ENCODE data around the gene MTMR1.

MTMR1 gene

DNA sequence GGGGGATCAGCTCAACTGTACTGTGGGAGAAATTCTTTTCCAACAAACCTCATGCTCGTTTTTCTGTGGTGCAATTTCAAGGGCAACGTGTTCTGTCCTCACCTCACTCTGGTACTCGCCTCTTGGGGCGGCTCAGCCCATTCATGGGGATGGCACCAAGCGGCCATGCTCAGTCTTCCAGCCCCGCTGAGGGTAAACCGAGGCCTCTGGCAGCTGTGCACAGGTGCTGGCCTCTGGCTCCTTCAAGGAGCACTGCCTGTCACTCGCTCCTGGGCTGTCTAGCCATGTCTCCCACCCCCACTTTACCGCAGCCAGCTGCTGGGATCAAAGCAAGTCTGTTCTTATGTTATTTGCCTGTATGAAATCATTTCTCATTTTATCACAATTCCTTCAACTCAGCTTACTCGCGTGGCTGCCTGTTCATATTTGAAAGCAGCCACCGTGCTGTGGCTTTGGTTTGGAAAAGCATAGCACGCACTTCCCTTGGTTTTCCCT is 70.2 kb downstream of the MTMR1 start:
- DNase-seq, result no peak

- no peak for DNase-seq
These were observed 70.6 kb downstream of the MTMR1 start for GRCh38 chrX:150763810-150764209.

GRCh38 chrX:150765237-150765636 is 72.0 kb downstream of the MTMR1 start:
- no peak for DNase-seq

DNA sequence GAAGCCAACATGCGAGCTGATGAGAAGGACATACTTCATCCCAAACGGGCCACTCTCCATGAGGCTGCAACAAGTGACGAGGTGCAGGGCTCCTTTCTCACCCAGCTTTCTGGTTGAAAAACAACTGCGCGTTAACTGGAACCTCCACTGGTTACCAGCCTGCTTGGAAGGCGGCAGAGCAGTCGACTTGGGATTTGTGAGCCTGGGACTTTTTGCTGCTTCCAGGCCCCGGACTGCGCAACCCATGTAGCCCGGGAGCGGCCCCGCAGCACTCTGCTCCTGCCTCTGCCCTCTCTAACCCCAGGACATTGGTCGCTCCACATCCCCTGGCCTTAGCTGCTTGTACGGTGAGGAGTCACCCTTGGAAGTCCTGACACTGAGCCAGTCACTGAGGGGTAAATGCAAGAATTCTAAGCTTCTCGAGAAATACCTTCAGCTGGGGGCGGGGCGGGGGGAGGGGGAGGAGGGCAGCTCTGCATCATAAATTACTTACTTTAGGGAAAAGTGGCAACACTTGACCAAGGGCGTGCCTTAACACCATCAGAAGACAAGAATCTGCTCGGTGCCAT is 72.7 kb downstream of the MTMR1 start:
- DNase-seq, result no peak

- no peak for DNase-seq
These were observed 73.3 kb downstream of the MTMR1 start for GRCh38 chrX:150766351-150767044.

- no peak for DNase-seq
These were observed 73.8 kb downstream of the MTMR1 start for GRCh38 chrX:150767045-150767395.

DNA sequence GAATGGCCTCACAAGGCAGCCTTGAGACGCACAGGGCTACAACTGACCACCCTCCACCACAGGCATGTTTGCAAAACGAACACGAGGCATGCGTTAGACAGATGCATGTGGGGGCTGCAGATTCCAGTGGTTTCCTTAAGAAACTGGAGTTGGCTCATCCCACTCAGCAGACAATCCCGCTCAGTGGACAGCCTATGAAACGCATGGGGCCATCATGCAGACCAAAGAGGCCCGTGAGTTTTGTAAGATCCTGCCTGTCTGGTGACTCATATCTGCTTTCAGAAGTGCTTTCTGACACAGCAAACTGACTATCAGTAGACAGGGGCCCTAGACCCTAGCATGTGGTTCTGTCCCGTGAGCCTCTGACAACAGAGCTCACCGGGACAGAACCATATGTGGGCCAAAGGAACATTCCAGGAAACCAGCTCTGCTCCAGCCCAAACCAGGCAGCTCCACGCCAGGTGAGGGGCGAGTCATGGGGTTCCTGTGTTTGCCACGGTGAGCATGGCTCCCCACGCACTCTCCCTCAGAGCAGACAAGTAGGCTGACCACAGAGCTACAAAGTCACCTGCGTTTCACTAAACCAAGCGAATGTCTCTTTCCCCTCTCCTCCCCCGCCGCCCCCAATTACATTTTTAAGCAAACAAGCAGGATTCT is 74.4 kb downstream of the MTMR1 start:
- no peak for DNase-seq

- no peak for DNase-seq
These were observed 74.9 kb downstream of the MTMR1 start for GRCh38 chrX:150768132-150768485.

DNA sequence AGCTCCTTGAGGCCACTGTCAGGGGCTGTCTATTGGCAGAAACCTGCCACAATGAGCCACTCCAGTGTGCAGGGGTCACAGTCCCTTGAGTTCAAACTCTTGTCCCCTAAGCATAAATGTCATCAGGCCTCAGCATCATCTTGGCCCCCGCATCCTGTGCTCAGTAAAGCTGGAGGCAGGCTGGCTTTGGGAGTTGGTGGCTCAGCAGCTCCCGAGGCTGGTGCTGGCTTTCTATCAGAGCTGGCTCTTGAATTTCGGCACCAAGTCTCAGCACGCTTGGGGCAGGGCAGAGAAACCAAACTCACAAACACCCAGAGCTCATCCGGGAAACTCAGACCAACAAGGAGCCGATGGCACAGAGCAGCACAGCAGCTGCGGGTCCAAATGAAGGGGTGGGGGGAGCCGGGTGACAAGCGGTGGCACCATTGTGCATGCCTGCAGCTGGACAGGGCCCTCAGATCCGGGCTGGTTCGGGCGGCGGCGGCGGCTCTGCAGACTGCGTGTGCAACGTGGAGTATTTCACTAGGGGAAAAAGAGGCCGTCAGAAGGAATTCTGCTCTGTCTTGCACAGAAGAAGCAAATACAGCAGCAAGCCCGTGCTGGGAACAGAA is 75.5 kb downstream of the MTMR1 start:
- no peak for DNase-seq

GRCh38 chrX:150769408-150769807 is 76.2 kb downstream of the MTMR1 start:
- DNase-seq, result no peak

DNA sequence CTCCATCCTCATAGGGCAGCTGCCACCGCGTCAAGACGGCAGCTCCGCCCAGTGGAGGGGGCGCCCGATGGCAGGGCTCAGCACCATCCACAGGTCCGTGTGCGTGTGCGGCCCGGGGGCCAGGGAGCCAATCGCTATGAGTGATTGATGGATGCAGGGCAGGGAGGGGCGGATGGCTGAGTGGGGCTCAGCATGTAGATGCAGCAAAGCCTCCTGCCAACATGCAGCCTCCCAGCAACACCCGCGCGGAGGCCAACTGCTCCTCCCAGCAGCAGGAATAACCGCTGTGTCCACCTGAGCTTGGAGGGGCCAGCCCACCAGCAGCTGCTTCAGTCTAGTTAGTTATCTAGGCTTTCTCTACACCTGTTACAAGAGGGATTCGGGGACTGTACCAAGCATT is 77.4 kb downstream of the MTMR1 start:
- no peak for DNase-seq

DNA sequence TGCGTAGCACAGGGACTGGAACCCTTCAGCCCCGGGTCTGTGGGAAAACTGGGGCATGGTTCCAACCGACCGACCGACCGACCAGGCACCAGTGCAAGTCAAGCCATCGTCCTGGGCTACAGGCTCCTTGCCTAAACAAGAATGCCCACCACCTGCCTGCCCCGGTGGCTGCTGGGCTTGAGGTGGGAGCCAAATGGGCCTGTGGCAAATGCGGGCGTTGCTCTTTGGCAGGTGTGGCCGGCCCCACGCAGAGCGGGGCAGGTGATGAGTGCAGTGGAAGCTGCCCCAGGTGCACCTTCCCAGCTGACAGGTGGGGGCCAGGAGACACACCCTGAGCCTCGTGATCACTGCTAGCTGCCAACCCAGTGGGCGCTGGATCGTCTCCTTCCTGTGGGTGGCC is 77.9 kb downstream of the MTMR1 start:
- no peak for DNase-seq

DNA sequence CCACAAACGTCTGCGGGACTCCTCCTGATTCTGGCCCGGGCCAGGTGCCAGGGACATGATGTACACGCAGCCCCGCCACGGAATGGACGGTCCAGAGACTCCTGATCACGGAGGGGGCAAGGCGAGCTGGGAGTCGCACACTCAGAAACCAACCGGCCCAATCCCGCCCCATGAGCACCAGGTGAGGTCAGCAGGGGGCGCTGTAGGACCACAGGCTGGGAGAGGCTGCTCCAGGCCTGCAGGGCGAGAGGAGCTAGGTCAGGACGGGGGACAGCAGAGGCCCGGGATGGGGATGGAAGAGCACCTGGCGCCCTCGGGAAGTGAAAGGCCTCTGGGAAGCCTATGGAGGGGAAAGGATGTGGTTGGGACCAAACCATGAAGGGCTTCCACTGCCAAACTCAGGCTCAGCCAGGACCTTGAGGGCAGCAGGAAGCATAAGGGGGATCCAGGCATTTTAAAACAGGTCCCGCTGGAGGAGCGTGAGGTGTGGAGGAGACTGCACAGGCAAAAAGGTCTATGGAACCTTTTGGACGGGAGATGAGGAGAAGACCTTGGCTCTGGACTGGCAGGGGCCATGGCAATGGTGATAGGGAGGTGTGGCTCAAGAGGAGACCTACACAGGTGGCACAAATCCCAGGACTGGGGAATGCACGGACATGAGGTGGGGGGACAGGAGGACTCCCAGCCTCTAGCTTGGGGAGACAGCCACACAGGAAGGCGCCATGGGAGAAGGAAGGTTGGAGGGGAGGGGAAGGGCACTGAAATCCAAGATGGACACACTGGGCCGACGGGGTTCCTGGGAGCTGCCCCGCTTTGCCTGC is 79.2 kb downstream of the MTMR1 start:
- DNase-seq, result peak; percentile 4

GRCh38 chrX:150773117-150773516 is 79.9 kb downstream of the MTMR1 start:
- DNase-seq, result no peak

DNA sequence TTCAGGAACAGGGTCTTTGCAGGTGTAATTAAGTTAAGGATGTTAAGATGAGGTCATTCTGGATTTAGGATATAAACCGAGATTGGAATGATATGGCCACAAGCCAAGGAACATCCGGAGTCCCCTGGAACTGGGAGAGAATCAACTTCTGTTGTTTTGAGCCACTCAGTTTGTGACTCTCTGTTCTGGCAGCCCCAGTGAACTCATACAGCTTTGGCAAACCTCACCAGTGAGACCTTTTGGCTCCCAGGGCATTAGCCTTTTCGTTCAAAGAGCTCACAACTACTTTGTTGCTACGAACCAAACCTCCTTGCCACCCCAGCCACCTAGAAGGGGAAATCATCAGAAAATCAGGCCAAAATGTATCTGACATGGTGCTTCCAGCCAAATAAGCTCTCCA is 80.4 kb downstream of the MTMR1 start:
- DNase-seq, result no peak

DNA sequence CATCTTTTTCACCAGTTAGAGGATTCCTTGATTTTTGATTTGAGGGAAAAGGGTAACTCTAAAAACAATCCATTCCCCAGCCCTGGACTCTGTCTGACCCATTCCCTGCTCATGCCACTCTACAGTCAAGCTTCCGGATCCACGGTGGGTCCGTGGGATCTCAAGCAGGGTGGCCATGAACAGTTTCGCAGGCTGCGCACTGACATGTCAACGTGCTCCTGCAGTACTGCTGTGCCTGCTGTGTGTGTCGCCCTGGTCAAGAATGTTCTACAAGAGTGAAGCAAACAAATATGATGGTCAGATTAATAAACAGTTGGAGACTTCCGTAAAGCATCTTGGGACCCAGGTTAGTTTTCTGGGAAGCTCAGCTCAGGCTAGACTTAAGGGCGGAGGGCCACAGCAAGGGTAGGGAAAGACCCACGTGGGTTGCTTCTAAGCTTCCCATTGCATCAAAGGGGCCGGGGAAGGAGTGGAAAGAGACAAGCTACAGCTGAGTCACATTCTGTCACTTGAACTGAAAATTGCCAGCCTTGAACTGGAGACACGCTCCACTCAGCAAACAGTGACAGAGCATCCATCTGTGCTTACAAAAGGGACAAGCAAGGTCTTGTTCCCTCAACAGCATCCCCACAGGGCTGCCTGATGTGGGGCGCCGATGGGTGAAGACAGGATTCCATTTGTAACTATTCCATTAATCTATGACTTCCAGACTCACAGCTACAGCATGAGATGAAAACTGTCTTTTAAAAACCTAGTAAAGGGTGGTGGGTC is 81.8 kb downstream of the MTMR1 start:
- DNase-seq, result no peak

DNA sequence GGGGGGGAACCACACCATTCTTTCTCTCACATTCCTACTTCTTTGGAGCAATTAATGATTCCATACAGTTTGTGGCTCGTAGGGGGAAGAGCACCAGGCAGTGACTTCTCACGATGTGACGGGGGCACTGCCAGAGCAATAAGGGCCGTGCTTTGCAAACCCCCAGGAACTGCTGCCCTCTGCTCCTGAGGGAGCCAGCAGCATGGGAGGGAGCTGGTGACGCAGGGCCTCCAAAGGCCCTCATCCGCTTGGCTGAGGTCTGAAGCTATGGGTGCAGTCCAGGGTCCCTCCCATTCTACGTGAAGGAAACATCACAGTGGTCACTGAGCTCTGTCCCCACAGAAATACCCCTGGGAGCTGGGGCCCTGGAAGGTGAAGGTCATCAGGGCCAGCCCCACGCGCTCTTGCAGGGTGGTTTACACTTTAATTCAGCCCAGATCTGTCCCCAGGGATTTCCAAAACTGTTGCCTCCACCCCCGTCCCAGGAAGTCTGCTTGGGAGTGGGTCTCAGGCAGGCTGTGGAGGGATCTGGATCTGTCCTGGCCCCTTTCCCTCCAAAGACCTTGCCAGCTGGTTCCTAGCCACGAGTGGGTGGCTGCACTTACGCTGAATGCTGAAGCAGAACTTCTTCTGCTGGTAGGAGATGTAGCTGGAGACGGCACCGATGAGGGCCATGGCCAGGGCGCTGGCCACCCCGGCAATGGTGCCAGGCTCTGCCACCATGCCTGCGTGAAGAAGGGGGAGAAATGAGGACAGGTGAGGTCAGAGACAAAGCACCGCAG is 82.6 kb downstream of the MTMR1 start:
- DNase-seq, result no peak

DNA sequence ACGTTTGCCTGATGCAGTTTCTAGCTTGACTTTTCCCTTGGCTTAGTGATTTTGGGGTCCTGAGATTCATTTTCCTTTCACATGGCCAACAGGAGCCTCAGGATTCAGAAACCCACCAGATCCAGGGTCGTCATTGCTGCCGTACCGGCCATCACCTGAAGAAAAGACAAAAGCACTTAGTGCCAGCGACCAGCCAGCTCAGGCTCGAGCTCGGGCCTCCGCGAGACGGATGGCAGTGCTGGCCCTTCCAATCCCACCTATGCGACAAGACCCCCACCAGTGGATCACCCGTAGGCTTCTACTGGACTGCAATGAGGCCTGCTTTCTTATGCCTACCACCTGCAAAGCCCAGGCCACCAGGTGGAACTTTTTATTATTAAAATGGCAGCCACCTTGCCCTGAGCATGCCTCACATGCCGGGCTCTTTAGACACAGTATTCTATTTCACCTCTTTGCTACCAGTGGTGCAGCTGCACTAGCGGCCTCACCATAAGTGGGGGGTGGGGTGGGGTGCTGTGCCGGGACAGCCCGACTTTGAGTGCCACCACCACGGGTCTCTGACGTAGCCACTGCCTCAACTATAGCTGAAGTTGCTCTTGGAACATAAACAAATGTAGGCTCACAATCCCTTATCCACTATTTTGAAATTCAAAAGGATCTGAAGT is 84.3 kb downstream of the MTMR1 start:
- no peak for DNase-seq

DNA sequence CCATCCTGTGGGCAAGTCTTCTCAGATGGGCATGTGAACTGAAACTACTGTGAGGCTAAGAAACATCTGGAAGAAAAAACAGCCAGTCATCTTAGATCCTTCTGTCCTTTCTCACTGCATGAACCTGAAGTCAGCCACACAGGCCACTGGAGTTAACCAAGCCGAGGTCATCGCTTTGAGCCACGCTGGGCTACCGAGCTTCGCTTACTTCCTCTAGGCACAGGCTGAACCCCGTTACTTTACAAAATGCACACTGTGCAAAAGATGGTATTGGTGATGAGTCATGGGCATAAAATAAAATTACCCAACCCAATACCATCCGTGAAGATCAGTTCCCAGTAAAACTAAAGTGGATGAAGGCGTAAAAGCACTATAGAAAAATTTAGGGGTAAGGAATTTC is 86.2 kb downstream of the MTMR1 start:
- DNase-seq, result no peak

DNA sequence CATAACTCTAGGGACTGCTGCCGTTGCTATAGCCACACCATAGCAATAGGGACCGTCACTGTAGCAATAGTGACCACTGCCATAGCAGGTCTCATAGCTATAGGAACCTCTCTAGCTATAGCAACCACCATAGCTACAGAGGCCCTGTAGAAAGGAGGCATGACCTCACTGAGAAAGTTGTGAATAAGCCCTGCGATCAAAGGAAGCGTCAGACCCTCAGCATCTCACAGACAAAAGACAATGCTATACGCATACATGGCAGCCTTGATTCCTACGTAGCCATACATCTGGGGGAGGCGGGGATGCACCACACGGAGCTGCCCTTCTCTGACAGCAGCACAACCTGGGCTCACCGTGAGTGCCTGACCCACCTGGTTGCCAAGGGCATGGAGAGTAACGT is 88.5 kb downstream of the MTMR1 start:
- DNase-seq, result no peak

DNA sequence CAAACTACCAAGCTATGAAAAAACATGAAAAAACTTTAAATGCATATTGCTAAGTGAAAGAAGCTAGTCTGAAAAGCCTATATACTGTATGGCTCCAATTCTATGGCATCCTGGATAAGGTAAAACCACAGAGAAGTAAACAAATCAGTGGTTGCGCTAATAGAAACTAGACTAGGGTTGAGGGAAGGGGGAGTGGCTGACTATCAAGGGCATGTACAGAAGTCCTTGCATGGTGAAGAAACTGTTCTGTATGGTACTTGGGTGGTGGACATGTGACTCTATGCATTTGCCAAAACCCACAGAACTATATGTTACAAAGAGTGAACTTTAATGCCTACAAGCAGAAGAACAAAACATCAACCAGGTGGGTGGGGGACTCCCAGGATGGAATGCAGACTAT is 96.8 kb downstream of the MTMR1 start:
- no peak for DNase-seq
